Chondrocyte (in vitro differentiated cells): ENCODE results near the gene GNB1. TPM values are rescaled to one million over a fixed set of nuclear protein-coding genes. Genes with fewer than 3 reads are reported as not detected.

Source experiments
- DNase-seq: peaks from one replicate; pipeline ENCODE4 v3.0.0; 2021; ENCODE audit warnings: mixed read lengths, low spot score
- H3K27ac Mint-ChIP-seq: one replicate; pipeline ENCODE4 v1.8.0; 2021; ENCODE audit warnings: mild to moderate bottlenecking, moderate library complexity, mixed read lengths; ENCODE audit not compliant: unreplicated experiment
- H3K27me3 Mint-ChIP-seq: 2 replicates; pipeline ENCODE4 v1.8.0; 2021; ENCODE audit warnings: low read depth, mixed read lengths
- H3K36me3 Mint-ChIP-seq: 2 replicates; pipeline ENCODE4 v1.8.0; 2021; ENCODE audit warnings: low read depth, mixed read lengths
- H3K4me1 Mint-ChIP-seq: 2 replicates; pipeline ENCODE4 v1.8.0; 2021; ENCODE audit warnings: low read depth, mild to moderate bottlenecking, mixed read lengths
- H3K4me3 Mint-ChIP-seq: one replicate; pipeline ENCODE4 v1.8.0; 2021; ENCODE audit warnings: mild to moderate bottlenecking, moderate library complexity, mixed read lengths; ENCODE audit not compliant: unreplicated experiment
- H3K9me3 Mint-ChIP-seq: 2 replicates; pipeline ENCODE4 v1.8.0; 2021; ENCODE audit warnings: low read depth, mixed read lengths
- CTCF ChIP-seq: fragments of 200-600 bp; sonication (generic); IDR thresholded peaks from 2 replicates; pipeline ENCODE4 v1.5.0; 2021; ENCODE audit warnings: antibody characterized with exemption, mild to moderate bottlenecking, moderate library complexity
- total RNA-seq: library from RNA; stranded (reverse); gene quantifications from 3 replicates; pipeline ENCODE4 v1.2.1, GENCODE V29; 2021

The GNB1 gene
- total RNA-seq, 1 donor from 2014 or later, result 538 TPM

- peak; percentile 66 for TF ChIP-seq CTCF
- Mint-ChIP-seq H3K27ac (peak overlapping the region; percentile 32), H3K4me1 (peaks cover 5% of the 10 kb centered on the region), H3K27me3 (no peaks in the 10 kb centered on the region), H3K4me3 (no peak overlapping the region), H3K36me3 (peaks cover 49% of the 10 kb centered on the region), H3K9me3 (no peaks in the 10 kb centered on the region)
- DNase-seq, result no peak
Measured at GRCh38 chr1:1788646-1789431, 102.0 kb downstream of the GNB1 start.

- no peak overlapping the region for H3K4me3 Mint-ChIP-seq
- peaks cover 43% of the 10 kb centered on the region for H3K36me3 Mint-ChIP-seq
- H3K4me1 Mint-ChIP-seq, result peaks cover 7% of the 10 kb centered on the region
- H3K9me3 Mint-ChIP-seq, result no peaks in the 10 kb centered on the region
- no peak for DNase-seq
- TF ChIP-seq CTCF, result no peak
- H3K27me3 Mint-ChIP-seq, result no peaks in the 10 kb centered on the region
- peak overlapping the region; percentile 32 for H3K27ac Mint-ChIP-seq
Measured at GRCh38 chr1:1788136-1788535, 102.8 kb downstream of the GNB1 start.

- TF ChIP-seq CTCF, result no peak
- Mint-ChIP-seq H3K9me3 (no peaks in the 10 kb centered on the region), H3K27ac (no peak overlapping the region), H3K4me3 (no peak overlapping the region), H3K27me3 (no peaks in the 10 kb centered on the region), H3K36me3 (peaks cover 39% of the 10 kb centered on the region), H3K4me1 (peaks cover 13% of the 10 kb centered on the region)
- no peak for DNase-seq
Measured at GRCh38 chr1:1786836-1787605, 103.9 kb downstream of the GNB1 start.

GRCh38 chr1:1785666-1786065 lies 105.2 kb downstream of the GNB1 start:
- no peak overlapping the region for H3K27ac Mint-ChIP-seq
- H3K4me3 Mint-ChIP-seq, result no peak overlapping the region
- no peak for DNase-seq
- no peak for TF ChIP-seq CTCF
- no peaks in the 10 kb centered on the region for H3K27me3 Mint-ChIP-seq
- peaks cover 35% of the 10 kb centered on the region for H3K36me3 Mint-ChIP-seq
- no peaks in the 10 kb centered on the region for H3K9me3 Mint-ChIP-seq
- peaks cover 22% of the 10 kb centered on the region for H3K4me1 Mint-ChIP-seq

GRCh38 chr1:1784933-1785332 lies 106.0 kb downstream of the GNB1 start:
- Mint-ChIP-seq H3K9me3 (no peaks in the 10 kb centered on the region), H3K4me1 (peaks cover 27% of the 10 kb centered on the region), H3K27me3 (no peaks in the 10 kb centered on the region), H3K4me3 (no peak overlapping the region), H3K27ac (peak overlapping the region; percentile 45), H3K36me3 (peaks cover 29% of the 10 kb centered on the region)
- DNase-seq, result no peak
- no peak for TF ChIP-seq CTCF
